Fibroblast of the aortic adventitia (primary cell): ENCODE results near the gene PAQR6. TPM values are rescaled to one million over a fixed set of nuclear protein-coding genes. Genes with fewer than 3 reads are reported as not detected.

Experiments used
- DNase-seq: peaks from one replicate; pipeline ENCODE4 v3.0.0-alpha.2; 2010; ENCODE audit warnings: low read depth
- H3K4me3 ChIP-seq: 2 replicates; pipeline ENCODE4 v1.5.1; 2011; ENCODE audit warnings: low read depth, mild to moderate bottlenecking, control low read depth, low read length, moderate library complexity
- total RNA-seq: library from RNA; depleted of rRNA; stranded (reverse); fragments of >200 nt; gene quantifications from 2 replicates; pipeline ENCODE4 v1.2.3, GENCODE V29; 2012; ENCODE audit warnings: low replicate concordance
- TF ChIP-seq, protein P1 (sequence below): IDR thresholded peaks from 2 replicates; pipeline ENCODE4 v1.5.1; 2011; ENCODE audit warnings: mild to moderate bottlenecking, low read length, control low read depth, inconsistent platforms; ENCODE audit not compliant: insufficient read depth

Gene PAQR6, protein sequence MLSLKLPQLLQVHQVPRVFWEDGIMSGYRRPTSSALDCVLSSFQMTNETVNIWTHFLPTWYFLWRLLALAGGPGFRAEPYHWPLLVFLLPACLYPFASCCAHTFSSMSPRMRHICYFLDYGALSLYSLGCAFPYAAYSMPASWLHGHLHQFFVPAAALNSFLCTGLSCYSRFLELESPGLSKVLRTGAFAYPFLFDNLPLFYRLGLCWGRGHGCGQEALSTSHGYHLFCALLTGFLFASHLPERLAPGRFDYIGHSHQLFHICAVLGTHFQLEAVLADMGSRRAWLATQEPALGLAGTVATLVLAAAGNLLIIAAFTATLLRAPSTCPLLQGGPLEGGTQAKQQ
- total RNA-seq, result 0.63 TPM in 1 of 2 replicates, not detected in the other

DNA sequence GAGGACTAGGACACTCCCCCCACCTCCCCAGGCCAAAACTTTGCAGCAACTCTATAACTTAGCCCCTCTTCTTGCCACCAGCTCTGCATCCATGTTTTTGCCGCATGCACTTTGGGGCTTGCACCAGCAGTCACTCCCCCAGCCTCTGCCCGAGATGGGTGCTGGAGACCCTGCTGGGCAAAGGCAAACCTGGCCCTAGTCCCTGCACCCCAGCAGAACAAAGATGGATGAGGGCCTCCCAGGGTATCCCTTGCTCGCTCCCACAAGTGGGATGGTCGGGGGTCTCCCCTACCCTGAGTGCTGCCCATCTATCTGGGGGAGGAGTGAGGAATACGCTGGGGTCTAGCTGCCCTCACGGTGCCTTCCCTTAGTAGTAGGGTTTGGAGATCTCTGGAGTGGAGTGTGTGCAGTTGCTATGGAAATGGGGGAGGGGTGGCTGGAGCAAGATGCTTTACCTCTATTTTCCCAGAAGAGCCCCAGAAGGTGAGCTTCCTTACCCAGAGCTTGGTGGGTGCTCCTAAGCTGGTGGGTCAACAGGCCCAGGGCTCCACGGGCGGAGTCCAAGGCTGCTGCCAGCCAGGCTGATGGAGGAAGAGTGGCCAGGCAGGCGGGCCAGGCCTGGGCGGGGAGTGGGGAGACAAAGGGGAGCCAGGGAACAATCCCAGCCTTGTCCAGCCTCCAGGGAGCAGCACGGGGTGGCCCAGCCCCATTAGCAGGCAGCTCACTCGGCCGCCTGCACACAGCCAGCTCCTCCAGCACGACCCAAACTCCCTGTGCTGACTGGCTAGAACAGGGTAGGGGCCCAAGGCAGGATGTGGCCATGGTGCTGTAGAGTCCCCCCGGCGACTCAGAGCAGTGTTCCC lies at the start of gene PAQR6:
TSS of gene PAQR6 (minus strand) at position 597 of the 863 bp plus-strand sequence. CDS start 1,325 bp downstream, outside the sequence.
- H3K4me3 ChIP-seq, result no peak within 1 kb of the TSS
- DNase-seq, result no peak
- TF ChIP-seq, protein P1, sequence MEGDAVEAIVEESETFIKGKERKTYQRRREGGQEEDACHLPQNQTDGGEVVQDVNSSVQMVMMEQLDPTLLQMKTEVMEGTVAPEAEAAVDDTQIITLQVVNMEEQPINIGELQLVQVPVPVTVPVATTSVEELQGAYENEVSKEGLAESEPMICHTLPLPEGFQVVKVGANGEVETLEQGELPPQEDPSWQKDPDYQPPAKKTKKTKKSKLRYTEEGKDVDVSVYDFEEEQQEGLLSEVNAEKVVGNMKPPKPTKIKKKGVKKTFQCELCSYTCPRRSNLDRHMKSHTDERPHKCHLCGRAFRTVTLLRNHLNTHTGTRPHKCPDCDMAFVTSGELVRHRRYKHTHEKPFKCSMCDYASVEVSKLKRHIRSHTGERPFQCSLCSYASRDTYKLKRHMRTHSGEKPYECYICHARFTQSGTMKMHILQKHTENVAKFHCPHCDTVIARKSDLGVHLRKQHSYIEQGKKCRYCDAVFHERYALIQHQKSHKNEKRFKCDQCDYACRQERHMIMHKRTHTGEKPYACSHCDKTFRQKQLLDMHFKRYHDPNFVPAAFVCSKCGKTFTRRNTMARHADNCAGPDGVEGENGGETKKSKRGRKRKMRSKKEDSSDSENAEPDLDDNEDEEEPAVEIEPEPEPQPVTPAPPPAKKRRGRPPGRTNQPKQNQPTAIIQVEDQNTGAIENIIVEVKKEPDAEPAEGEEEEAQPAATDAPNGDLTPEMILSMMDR, result no peak

DNA sequence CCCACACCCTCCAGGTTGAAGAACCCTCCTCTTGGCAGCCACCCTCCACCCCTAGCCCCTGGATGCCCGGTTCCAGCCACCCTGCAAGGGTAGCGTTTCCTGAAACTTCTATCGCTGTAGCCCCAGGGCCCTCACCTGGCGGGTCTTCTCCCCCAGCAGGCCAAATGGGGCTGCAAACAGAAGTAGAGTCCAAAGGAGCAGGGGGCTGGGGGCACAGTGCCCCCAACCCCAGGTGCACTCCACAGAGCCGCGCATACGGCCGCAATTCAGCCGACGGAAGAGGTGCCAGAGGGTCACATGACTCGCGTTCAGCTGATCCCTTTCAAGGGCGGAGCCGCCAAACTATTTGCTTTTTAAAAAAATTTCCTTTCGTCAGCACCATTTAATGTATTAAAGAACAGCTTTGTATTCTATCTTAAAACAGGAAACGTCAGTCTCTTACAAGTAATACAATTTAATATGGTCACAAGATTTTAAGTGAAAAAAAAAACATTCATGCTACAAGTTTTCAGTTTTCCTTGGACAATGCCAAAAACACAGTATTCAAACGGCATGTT lies 47.6 kb upstream of the PAQR6 start, which contains the start of gene GLMP:
TSS of gene GLMP (minus strand) at position 289 of the 557 bp plus-strand sequence. CDS start at position 255, 34 bp downstream.
- peak; percentile 81 for DNase-seq
- TF ChIP-seq, protein P1, result no peak
- peak within 1 kb of the TSS; percentile 93 for H3K4me3 ChIP-seq

DNA sequence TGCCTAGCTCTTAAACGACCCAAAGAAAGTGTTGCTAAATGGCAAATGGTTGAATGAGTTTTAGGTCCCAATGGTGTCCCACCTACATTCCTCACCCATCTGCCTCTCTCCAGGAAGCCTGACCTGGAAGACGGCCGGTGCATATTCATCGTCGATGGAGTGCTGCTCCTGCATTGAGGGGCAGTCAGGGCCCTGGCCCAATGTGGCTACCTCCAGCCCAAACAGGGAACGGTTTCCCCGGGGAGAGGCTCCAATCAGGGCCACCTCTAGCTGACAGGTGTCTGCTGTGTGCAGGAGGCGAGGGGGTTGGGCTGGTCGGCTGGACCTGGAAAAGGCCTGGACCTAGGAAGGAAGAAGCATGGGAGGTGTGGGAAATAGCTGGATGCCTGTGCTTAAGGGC lies 46.0 kb upstream of the PAQR6 start:
- DNase-seq, result no peak
- TF ChIP-seq, protein P1, result no peak
- H3K4me3 ChIP-seq, result peak overlapping the region; percentile 5

DNA sequence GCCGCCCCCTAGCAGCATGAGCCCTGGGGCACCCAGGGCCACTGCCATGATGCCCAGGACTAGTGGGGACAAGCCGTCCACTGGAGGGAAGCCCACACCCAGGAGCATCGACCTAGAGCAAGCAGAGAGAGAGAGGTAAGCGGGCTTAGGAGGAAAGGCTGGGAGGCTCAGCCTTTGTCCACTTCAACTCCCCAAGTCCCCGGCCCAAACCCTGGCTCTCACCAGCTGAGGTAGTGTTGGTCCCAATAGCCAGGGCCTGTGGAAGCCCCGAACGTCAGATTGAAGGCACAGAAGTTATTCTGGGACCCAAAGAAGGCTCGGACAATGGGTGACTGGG lies 45.2 kb upstream of the PAQR6 start:
- no peak for DNase-seq
- no peak overlapping the region for H3K4me3 ChIP-seq
- TF ChIP-seq, protein P1, result no peak

DNA sequence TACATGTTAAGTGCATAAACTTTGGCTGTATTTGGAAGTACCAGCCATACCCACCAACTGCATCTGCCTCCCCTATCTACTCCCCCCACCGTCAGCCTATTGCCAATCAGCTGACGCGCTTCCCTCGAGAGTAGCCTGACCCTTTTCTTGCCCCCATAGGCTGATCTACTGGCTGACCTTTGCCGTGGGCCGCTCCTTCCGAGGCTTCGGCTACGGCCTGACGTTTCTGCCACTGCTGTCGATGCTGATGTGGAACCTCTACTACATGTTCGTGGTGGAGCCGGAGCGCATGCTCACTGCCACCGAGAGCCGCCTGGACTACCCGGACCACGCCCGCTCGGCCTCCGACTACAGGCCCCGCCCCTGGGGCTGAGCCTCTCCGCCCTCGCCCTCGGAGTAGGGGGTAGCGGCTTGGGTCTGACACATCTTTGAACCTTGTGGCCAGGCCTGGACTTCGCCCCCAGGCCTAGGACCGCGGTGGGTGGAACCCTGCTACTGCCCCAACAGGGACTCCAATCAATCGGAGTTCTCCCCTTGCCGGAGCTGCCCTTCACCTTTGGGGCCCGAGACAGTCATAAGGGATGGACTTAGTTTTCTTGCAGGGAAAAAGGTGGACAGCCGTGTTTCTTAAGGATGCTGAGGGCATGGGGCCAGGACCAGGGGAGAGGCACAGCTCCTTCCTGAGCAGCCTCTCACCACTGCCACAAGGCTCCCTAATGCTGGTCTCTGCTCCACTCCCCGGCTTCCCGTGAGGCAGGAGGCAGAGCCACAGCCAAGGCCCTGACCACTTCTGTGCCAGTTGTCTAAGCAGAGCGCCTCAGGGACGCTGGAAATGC lies 43.6 kb upstream of the PAQR6 start:
- peak; percentile 76 for DNase-seq
- TF ChIP-seq, protein P1, result no peak
- peak overlapping the region; percentile 76 for H3K4me3 ChIP-seq

DNA sequence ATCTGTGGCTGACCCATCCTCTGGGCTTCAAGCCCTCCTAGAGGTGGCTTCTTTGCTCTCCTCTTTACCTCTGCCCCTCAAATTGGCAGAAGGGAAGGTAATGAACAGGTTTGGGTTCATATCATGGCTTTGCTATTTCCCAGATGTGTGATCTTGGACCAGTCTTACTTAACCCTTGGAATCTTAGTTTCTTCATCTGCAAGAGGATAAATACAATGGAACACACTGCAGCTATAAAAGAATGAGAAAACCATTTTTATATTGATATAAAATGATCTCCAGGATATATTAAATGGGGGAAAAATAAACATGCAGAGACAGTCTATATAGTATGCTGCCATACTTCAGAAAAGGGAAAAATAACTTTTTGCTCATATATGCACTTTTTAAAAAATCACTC lies 42.0 kb upstream of the PAQR6 start:
- no peak overlapping the region for H3K4me3 ChIP-seq
- TF ChIP-seq, protein P1, result no peak
- no peak for DNase-seq
